ENCODE results near the gene POLRMT. TPM values are rescaled to one million over a fixed set of nuclear protein-coding genes. Genes with fewer than 3 reads are reported as not detected.
"Not testable (repeated sequence)": the region's sequence is repeated elsewhere in the genome, so short reads cannot be mapped to it uniquely, and the experiment has no call there.

The POLRMT gene
- total RNA-seq, 1 donor from 2014 or later, result 55.5 TPM

DNA sequence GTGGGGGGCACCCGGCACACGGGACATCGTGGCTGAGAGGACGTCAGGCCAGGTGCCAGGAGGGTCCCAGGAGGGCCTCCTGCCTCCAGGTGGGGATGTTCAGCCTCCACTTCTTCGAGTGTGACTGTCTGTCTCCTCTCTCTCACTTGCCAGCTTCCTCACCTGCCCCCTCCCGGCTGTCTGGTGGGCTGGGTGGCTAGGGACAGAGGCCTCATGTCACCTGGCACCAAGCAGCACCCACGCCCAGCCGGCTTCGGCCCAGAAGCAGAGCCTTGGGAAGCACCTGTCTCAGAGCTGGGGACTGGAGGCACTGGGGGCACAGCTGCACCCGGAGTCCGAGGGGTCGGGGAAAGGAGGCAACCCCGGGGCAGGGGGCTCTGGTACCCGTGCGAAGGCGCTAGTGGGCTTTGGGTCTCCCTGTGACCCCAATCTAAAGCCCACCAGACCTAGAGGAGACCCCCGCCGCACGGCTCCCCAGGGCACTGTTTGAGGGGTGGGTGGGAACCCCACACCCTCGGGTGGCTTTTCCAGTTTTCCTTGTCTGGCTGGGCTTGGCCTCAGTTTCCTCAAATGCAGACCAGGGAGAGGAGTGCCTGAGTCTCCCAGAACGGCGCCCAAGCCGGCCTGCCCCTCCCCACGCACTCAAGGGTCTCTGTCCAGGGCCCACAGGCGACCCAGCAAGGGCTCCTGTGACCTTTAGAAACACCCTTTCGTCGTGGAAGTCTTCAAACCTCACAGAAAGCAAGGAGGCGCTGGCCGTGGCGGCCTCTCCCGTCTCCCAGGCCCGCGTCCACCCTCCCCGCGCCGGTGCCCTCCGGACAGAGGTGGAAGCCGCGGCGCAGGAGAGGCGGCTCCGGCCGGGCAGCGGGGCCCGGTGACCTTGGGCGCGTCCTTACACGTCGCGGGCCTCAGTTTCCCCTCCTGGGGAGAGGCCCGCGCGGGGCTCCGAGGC, 44.3 kb downstream of the POLRMT start:
- ATAC-seq (peak; percentile 5), DNase-seq (no peak)
- intact Hi-C loops (cut with micrococcal nuclease), result no loop called here

DNA sequence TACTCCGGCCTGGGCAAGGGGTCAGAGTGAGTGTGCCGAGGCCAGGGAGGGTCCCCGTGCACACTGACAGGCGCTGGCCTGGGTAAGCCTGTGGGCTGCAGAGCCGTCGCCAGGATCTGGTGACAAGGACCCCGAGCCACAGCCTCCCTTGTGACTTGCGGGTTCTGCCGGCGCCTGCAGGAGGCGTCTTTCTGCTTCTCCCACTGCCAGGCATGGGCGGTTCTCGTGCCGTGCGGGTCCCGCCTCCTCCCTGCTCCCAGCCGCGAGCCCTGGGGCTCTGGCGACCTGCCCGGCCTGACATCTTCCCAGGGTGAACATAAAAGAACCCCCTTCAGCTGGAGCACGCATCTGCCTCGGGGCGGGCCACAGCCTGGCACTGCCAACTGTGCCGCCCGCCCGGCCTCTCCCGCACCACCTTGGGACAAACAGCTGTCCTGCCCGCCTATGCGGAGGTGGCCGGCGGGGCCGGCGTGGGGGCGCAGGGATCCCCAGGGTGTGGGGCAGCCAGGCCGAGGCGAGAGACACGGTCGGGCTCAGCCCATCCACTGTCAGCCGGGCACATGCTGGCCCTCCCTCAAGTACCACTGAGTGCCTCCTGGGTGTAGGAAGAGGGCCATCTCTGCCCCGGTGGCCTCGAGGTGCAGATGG, 45.1 kb downstream of the POLRMT start:
- DNase-seq (peak; percentile 87), ATAC-seq (peak; percentile 57)
- intact Hi-C loops (cut with micrococcal nuclease), result no loop called here

- DNase-seq, result no peak
- ATAC-seq, result no peak
- intact Hi-C loops (cut with micrococcal nuclease), result no loop called here
These were observed 47.7 kb downstream of the POLRMT start for GRCh38 chr19:585551-586110.

GRCh38 chr19:585146-585545, 48.2 kb downstream of the POLRMT start:
- DNase-seq; ATAC-seq; intact Hi-C loops (cut with micrococcal nuclease): not testable (repeated sequence)

DNA sequence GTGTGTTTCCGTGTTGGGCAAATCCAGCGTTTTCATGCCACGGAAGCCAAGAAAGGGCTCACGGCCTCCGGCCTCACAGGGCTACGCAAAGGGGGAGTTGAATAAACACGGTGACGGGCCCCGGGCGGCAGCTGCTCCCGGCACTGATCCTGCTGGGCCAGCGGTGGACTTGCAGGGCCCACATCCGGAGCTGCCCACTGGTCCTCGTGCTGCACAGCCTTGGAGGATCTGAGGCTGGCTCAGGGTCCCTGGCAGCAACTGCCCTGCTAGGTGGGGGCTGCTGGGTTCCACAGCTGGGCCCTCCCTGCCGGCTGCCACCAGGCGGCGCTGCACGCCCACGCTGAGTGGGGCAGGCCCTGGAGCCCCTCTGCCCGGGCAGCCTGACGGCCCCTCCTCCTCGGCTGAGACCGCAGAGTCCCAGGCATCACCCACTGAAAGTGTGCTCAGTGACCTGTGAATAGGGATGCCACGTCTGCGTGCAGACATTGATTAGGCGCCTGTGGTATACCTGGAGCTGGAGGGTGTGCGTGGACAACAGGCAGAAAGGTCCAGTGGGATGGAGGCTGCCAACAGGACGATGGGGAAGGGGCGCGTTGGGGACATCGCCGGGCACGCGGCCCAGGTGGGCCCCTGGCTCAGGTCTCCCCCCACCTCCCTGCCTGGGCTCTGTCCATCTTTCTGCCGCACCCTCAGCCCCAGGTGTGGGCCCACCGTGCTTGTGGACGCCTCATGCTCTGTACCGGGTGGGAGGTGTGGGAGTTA, 48.9 kb downstream of the POLRMT start:
- intact Hi-C loops (cut with micrococcal nuclease), result no loop called here
- peak; percentile 69 for ATAC-seq
- DNase-seq, result peak; percentile 79

DNA sequence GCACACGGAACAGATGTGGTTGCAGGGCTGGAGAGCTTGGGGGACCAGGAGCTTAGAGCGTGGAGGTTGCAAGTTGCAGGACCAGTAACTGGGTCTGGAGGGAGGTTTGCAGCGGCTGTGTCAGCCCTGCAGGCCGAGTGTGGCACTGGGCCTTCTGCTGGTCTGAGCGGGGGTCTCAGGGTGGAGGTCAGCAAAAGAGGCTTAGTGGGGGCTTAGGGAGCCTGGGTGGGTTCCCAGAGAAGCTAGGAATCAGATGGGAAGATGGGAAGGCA, 49.4 kb downstream of the POLRMT start:
- ATAC-seq, result peak; percentile 1

DNA sequence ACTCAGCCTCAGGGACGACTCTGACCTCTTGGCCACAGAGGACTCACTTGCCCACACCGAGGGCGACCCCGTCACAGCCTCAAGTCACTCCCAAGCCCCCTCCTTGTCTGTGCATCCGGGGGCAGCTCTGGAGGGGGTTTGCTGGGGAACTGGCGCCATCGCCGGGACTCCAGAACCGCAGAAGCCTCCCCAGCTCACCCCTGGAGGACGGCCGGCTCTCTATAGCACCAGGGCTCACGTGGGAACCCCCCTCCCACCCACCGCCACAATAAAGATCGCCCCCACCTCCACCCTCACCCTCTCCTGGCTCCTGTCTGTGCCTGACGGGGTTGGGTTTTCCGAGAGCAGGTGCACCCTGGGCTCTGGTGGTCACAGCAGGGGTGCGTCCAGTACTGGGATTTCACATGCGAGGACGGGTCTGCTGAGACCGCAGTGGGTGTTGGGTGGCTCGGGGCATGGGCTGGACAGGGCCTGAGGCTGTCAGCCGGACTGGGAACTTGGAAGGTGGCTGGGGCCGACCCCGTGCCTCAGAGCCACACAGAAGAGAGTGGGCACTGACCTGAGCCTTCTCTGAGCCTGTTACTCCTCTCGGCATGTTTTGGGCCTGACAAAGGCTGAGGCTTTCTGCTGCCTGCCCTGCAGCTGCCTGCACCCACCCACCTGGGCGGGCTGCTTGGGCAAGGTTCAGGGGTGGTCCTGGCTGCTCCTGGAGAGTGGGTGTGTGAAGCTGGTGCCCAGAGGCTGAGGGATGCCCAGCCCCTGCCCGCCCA, 50.0 kb downstream of the POLRMT start:
- intact Hi-C loops (cut with micrococcal nuclease), result no loop called here
- no peak for DNase-seq
- peak; percentile 2 for ATAC-seq

More for the DNA sequence above, 49.4 kb downstream of the POLRMT start:
- intact Hi-C loops (cut with micrococcal nuclease), result no loop called here
- DNase-seq, result no peak

GRCh38 chr19:582497-583197, 50.7 kb downstream of the POLRMT start:
- DNase-seq, result no peak
- intact Hi-C loops (cut with micrococcal nuclease), result no loop called here

DNA sequence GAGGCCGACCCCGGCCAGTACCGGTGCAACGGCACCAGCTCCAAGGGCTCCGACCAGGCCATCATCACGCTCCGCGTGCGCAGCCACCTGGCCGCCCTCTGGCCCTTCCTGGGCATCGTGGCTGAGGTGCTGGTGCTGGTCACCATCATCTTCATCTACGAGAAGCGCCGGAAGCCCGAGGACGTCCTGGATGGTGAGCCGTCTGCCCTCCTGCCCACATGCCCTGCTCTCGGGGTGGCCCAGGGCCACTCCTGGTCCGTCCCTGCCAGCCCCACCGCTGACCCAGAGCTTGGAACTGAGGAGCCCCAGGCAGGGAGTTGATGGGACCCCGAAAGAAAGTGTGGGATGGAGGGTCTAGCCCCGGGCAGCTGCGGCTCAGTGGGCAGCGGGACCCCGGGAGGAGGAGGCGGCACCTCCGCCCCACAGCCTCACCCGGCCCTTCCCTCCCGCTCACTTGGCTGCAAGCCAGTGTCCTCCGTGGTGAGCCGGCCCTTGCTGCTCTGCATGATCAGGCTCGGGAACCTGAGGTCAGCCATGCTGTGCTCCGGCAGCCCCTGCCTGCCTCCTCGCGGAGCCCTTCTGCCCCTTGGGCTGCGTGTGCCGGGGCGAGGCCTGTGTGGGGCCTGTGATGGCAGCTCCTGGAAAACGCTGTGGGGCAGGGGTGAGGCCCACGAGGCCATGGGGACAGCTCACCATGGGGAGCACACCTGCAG, 51.8 kb downstream of the POLRMT start:
- ATAC-seq (no peak), DNase-seq (peak; percentile 67)
- intact Hi-C loops (cut with micrococcal nuclease), result no loop called here

More at GRCh38 chr19:582497-583197, 50.7 kb downstream of the POLRMT start:
- ATAC-seq, result no peak

- DNase-seq (no peak), ATAC-seq (no peak)
- intact Hi-C loops (cut with micrococcal nuclease), result no loop called here
These were observed 53.0 kb downstream of the POLRMT start for GRCh38 chr19:580274-580835.

- no peak for DNase-seq
- intact Hi-C loops (cut with micrococcal nuclease), result no loop called here
These were observed 53.5 kb downstream of the POLRMT start for GRCh38 chr19:579842-580155.

GRCh38 chr19:579111-579841, 54.1 kb downstream of the POLRMT start:
- no peak for ATAC-seq
- intact Hi-C loops (cut with micrococcal nuclease), result no loop called here
- DNase-seq, result no peak

More at GRCh38 chr19:579842-580155, 53.5 kb downstream of the POLRMT start:
- ATAC-seq, result no peak

DNA sequence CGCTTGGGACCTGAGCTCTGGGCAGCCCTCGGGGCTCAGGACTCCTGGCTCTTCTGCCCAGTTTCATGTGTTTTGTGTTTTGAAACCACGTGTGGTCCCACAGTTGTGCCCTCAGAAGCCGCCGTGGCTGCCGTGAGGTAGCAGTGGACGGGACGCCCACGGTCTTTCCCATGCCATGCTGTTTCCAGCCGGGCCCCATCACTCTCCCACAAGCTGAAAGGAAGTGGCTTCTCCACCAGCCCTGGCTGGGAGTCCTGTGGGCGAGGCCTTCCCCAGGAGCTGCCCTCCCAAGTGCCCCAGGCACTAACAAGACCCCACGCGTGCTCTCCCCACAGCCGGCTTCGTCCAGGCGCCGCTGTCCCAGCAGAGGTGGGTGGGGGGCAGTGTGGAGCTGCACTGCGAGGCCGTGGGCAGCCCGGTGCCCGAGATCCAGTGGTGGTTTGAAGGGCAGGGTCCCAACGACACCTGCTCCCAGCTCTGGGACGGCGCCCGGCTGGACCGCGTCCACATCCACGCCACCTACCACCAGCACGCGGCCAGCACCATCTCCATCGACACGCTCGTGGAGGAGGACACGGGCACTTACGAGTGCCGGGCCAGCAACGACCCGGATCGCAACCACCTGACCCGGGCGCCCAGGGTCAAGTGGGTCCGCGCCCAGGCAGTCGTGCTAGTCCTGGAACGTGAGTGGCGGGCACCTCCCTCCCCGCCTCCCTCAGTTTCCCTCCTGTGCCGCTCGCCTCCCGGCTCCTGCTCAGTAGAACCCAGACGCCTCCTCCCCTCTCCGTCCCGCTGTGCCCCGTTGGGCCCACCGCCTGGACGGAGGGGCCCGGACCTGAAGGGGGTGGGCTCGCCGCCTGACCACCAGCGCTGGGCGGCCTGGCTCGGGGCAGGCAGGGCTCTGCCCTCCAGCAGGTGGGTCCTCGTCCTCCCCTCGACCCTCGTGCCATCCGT, 55.6 kb downstream of the POLRMT start:
- no peak for ATAC-seq
- no peak for DNase-seq
- intact Hi-C loops (cut with micrococcal nuclease), result no loop called here

DNA sequence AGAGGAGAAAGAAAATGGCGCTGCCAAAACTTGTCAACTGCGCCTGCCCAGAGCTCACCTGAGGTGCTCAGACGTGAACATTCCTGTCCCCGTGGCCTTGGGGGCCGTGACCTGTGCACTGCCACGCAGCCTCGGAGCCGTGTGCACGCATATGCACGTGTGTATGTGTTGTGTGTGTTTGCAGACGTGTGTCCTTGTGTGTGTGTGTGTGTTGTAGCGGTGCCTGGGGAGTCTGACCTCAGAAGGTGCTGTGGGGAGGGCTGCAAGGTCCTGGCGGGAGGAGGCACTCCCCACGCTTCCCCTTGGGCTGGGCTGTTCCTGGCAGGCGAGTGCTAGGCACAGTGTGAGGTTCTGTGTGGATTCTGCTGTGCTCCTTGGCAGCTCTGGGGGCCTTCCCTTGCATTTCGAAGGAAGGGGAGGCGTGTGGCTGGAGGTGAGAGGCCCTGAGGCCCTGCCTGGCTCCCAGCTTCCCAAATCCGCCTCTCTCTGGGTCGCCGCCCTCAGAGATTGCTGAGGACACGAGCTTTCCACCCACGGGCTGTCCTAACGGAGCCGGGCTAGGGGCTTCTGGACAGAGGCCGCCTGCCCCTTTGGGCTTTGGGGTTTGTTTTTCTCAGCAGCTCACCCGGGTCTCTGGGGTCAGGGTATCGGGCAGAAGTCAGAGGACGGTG, 56.4 kb downstream of the POLRMT start:
- no peak for DNase-seq
- intact Hi-C loops (cut with micrococcal nuclease), result no loop called here

More for the DNA sequence above, 56.4 kb downstream of the POLRMT start:
- ATAC-seq, result no peak
